ENCODE results near the gene TOP3A. TPM values are rescaled to one million over a fixed set of nuclear protein-coding genes. Genes with fewer than 3 reads are reported as not detected.

TOP3A gene
- total and polyA plus RNA-seq, 12 donors = 17.8 to 59.6 (median 30.0) TPM

GRCh38 chr17:18320301-18320700 lies 5.5 kb upstream of the TOP3A start:
- TF ChIP-seq CTCF (IDR thresholded peaks at IDR 0.05) (no peak), POLR2A (IDR thresholded peaks at IDR 0.05) (no peak)
- WGBS, 4 donors = 74 to 88% (median 82%) methylated on average over 5 to 7 of the region's 7 CpGs
- no peak for DNase-seq
- intact Hi-C loops (cut with DNase I) = no loop called here
- Histone ChIP-seq H3K4me3 (no peak overlapping the region), H3K4me1 (replicated peaks in 1 of 2) (peaks cover 7 to 64% of the 10 kb centered on the region in 2 donors), H3K27me3 (no peaks in the 10 kb centered on the region), H3K9me3 (replicated peaks in 1 of 3) (no peaks in the 10 kb centered on the region), H3K27ac (no peak overlapping the region), H3K36me3 (replicated peaks in 1 of 2) (peaks cover 0 to 53% of the 10 kb centered on the region in 2 donors)

DNA sequence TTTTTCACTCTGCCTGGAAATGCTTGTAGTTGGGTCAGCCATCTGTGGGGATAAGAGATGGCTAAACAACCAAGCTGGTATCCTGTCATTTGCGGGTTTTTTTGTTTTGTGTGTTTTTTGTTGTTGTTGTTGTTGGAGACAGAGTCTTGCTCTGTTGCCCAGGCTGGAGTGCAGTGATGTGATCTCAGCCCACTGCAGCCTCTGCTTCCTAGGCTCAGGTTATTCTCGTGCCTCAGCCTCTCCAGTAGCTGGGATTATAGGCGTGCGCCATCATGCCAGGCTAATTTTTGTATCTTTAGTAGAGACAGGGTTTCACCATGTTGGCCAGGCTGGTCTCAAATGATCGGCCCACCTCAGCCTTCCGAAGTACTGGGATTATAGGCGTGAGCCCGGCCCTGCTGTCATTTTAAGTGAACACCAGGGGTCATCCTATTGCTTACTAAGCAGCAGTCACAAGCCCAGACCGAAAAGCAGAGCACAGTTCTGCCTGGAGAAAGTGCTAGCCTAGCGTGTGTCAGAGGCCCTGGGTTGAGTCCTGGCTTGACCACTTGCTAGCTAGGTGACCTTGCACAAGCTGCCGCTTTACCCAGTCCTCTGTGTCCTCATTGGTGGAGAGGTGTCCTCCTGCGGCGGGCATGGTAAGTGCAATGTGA lies 4.9 kb upstream of the TOP3A start:
- no peaks in the 10 kb centered on the region for H3K27me3 ChIP-seq
- no peak for TF ChIP-seq POLR2A (IDR thresholded peaks at IDR 0.05)
- peak; percentile 12 to 52 (median 41) for TF ChIP-seq CTCF (IDR thresholded peaks at IDR 0.05)
- peaks cover 7 to 58% of the 10 kb centered on the region in 2 donors for H3K4me1 ChIP-seq (replicated peaks in 1 of 2)
- intact Hi-C loops (cut with DNase I) = no loop called here
- H3K27ac ChIP-seq = no peak overlapping the region
- DNase-seq = peak in 6 of 7 donors; percentile 45 to 78 (median 65)
- H3K4me3 ChIP-seq = no peak overlapping the region
- H3K9me3 ChIP-seq (replicated peaks in 1 of 3) = no peaks in the 10 kb centered on the region
- WGBS, 4 donors = 47 to 67% (median 51%) methylated on average over 9 to 13 of the region's 13 CpGs
- peaks cover 0 to 48% of the 10 kb centered on the region in 2 donors for H3K36me3 ChIP-seq (replicated peaks in 1 of 2)

DNA sequence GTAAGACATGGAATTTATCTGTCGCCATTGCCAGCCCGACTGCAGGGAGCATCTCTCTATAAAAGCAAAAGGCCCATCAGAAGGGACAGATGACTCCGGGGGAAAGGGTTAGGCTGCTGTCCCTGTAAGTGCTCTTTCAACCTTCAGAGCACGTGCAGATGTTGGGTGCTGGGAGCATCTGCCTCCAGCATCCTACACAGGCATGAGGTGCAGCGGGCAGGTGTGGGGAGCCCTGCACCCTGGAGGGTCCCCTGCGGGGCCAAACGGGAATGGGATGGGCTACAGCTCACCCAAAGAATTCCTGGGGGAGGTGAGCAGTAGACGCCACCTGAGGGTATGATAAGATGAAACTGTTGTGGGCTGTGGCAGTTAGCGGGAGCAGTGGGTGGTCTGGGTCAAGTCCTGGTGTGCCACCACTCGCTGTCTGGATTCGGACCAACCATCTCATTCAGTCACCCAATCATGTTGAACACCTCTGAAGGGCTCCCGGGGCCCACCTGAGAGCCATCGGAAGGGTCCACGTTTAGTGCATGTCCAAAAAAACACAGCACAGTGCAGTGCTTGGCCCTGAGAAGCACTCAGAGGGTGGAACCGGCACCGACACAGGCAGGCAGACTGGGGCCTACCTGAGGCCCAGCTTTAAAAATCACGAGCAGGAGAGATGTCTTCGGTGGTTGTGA lies 4.1 kb upstream of the TOP3A start:
- Histone ChIP-seq H3K36me3 (replicated peaks in 1 of 2) (peaks cover 0 to 39% of the 10 kb centered on the region in 2 donors), H3K27me3 (no peaks in the 10 kb centered on the region), H3K27ac (no peak overlapping the region), H3K4me3 (no peak overlapping the region), H3K9me3 (replicated peaks in 1 of 3) (no peaks in the 10 kb centered on the region), H3K4me1 (replicated peaks in 1 of 2) (peaks cover 12 to 63% of the 10 kb centered on the region in 2 donors)
- 78 to 86% (median 84%) methylated on average over 11 to 18 of the region's 18 CpGs for WGBS, 4 donors
- DNase-seq = no peak
- intact Hi-C loops (cut with DNase I) = no loop called here
- TF ChIP-seq POLR2A (IDR thresholded peaks at IDR 0.05) (no peak), CTCF (IDR thresholded peaks at IDR 0.05) (no peak)

- TF ChIP-seq POLR2A (IDR thresholded peaks at IDR 0.05) (no peak), CTCF (IDR thresholded peaks at IDR 0.05) (no peak)
- H3K4me1 ChIP-seq (replicated peaks in 1 of 2) = peaks cover 16 to 71% of the 10 kb centered on the region in 2 donors
- intact Hi-C loops (cut with DNase I) = no loop called here
- H3K27me3 ChIP-seq = no peaks in the 10 kb centered on the region
- H3K4me3 ChIP-seq = no peak overlapping the region
- WGBS, 4 donors = 78 to 94% (median 87%) methylated on average over 7 of the region's 7 CpGs
- no peaks in the 10 kb centered on the region for H3K9me3 ChIP-seq (replicated peaks in 1 of 3)
- no peak for DNase-seq
- no peak overlapping the region for H3K27ac ChIP-seq
- H3K36me3 ChIP-seq (replicated peaks in 1 of 2) = peaks cover 0 to 31% of the 10 kb centered on the region in 2 donors
These were observed 3.3 kb upstream of the TOP3A start for GRCh38 chr17:18318117-18318516.
